H1 (cell line): ENCODE measurements around the gene NDUFB1. TPM values are rescaled to one million over a fixed set of nuclear protein-coding genes. Genes with fewer than 3 reads are reported as not detected.

Experiments
- BACH1 ChIP-seq: IDR thresholded peaks from 2 replicates; pipeline ENCODE4 v1.6.1; 2012; ENCODE audit warnings: low read length, improper control_type of control experiment
- FOSL1 ChIP-seq: IDR thresholded peaks from 2 replicates; pipeline ENCODE4 v1.6.1; 2011; ENCODE audit warnings: mild to moderate bottlenecking, low read depth, low read length, moderate library complexity; ENCODE audit not compliant: insufficient read depth
- PHF8 ChIP-seq: fragments of 200-600 bp; sonication (generic); conservative IDR thresholded peaks from 2 replicates; pipeline ENCODE4 v1.7.1; 2012; ENCODE audit warnings: low read depth, mild to moderate bottlenecking, inconsistent platforms, low read length, moderate library complexity
- RXRA ChIP-seq: IDR thresholded peaks from 2 replicates; pipeline ENCODE4 v1.6.1; 2011; ENCODE audit warnings: low read depth, mild to moderate bottlenecking, low read length, moderate library complexity; ENCODE audit not compliant: insufficient read depth
- SRF ChIP-seq: IDR thresholded peaks from 2 replicates; pipeline ENCODE4 v1.6.1; 2011; ENCODE audit warnings: mild to moderate bottlenecking, low read depth, low read length, moderate library complexity
- polyA plus RNA-seq, 7 experiments: library from polyadenylated mRNA; depleted of rRNA in 3 of 7; stranded (reverse) in 5 of 7; unstranded in 2 of 7; fragments of >200 nt in 5 of 7; fragments of 200-250 nt in 2 of 7; gene quantifications; 1 replicate in 5 of 7; 2 replicates in 1 of 7; 4 replicates in 1 of 7; pipeline versions ENCODE4 v1.2.1 to v1.2.3, GENCODE V29; 2011 to 2013; ENCODE audit warnings: missing spikeins in 2 of 7, mixed read lengths in 2 of 7
- total RNA-seq: library from RNA; stranded (reverse); fragmentation: NEBNext Ultra II Directional; extraction: Animal tissue kit (Norgen Biotek cat#: 25700); gene quantifications from 2 replicates; pipeline ENCODE4 v1.2.1, GENCODE V29; 2021

The NDUFB1 gene
- total and polyA plus RNA-seq, 2 of the 8 experiments (the other 6 are each of a cell fraction or from before 2014, with no cell fraction given) = 124 to 271 TPM

GRCh38 chr14:92161521-92161920, 40.0 kb upstream of the NDUFB1 start (continued):
- no peak for TF ChIP-seq SRF
- no peak for TF ChIP-seq RXRA
- TF ChIP-seq PHF8 = no peak
- no peak for TF ChIP-seq BACH1
- TF ChIP-seq FOSL1 = no peak
- TF ChIP-seq, all 59 proteins: peak for 0
